Hippocampal formation (tissue), 2 donors: ENCODE results near the gene SDR39U1.
"Not testable (repeated sequence)": the region's sequence is repeated elsewhere in the genome, so short reads cannot be mapped to it uniquely, and the experiment has no call there.

ENCODE experiments used
- DNase-seq, 2 donors: peaks; one replicate each; lab custom pipeline; 2025; lab: John Stamatoyannopoulos, UW

Gene SDR39U1

GRCh38 chr14:24442240-24443052 is at the start of gene SDR39U1:
TSS of gene SDR39U1 (minus strand) at chr14:24442776. CDS start at chr14:24442769, 7 bp downstream.
- DNase-seq: peak; percentile 97 to 99

- DNase-seq: not testable (repeated sequence)
Measured at GRCh38 chr14:24491586-24492408, 49.2 kb upstream of the SDR39U1 start.

GRCh38 chr14:24483604-24484252 is 41.2 kb upstream of the SDR39U1 start:
- no peak for DNase-seq

- DNase-seq: not testable (repeated sequence)
Measured at GRCh38 chr14:24482699-24483303, 40.2 kb upstream of the SDR39U1 start.

GRCh38 chr14:24481622-24482324 is 39.2 kb upstream of the SDR39U1 start:
- DNase-seq: no peak

GRCh38 chr14:24479999-24480398 is 37.4 kb upstream of the SDR39U1 start:
- DNase-seq: not testable (repeated sequence)

- no peak for DNase-seq
Measured at GRCh38 chr14:24475261-24475660, 32.7 kb upstream of the SDR39U1 start.

- no peak for DNase-seq
Measured at GRCh38 chr14:24473211-24473610, 30.6 kb upstream of the SDR39U1 start.

- not testable (repeated sequence) for DNase-seq
Measured at GRCh38 chr14:24470450-24470849, 27.9 kb upstream of the SDR39U1 start.

GRCh38 chr14:24465805-24466204 is 23.2 kb upstream of the SDR39U1 start:
- no peak for DNase-seq

GRCh38 chr14:24465368-24465767 is 22.8 kb upstream of the SDR39U1 start:
- no peak for DNase-seq

GRCh38 chr14:24463884-24464785 is 21.6 kb upstream of the SDR39U1 start:
- DNase-seq: no peak

GRCh38 chr14:24463017-24463883 is 20.7 kb upstream of the SDR39U1 start:
- no peak for DNase-seq

GRCh38 chr14:24461336-24461735 is 18.8 kb upstream of the SDR39U1 start:
- no peak for DNase-seq

GRCh38 chr14:24459331-24459730 is 16.8 kb upstream of the SDR39U1 start:
- DNase-seq: no peak

GRCh38 chr14:24458736-24459135 is 16.2 kb upstream of the SDR39U1 start:
- DNase-seq: no peak

- DNase-seq: no peak
Measured at GRCh38 chr14:24456980-24457379, 14.4 kb upstream of the SDR39U1 start.

- DNase-seq: not testable (repeated sequence)
Measured at GRCh38 chr14:24450828-24451227, 8.3 kb upstream of the SDR39U1 start.

- DNase-seq: no peak
Measured at GRCh38 chr14:24443053-24443665, 583 bp upstream of the SDR39U1 start.
